ENCODE results near the gene TEAD1.
A peak's percentile ranks its signal among the peaks of the same experiment; 100 is the strongest.

GRCh38 chr11:12888525-12889158 lies 214.4 kb downstream of the TEAD1 start:
- TF ChIP-seq CTCF (conservative IDR thresholded peaks at IDR 0.05; ENCODE audit: low read depth in 2 of 2) (peak; percentile 87), REST (IDR thresholded peaks at IDR 0.05; ENCODE audit: unreplicated experiment) (no peak), EZH2phosphoT487 (IDR thresholded peaks at IDR 0.05; ENCODE audit: unreplicated experiment) (no peak)
